AG04450 (cell line): Measurements from ENCODE around the gene NET1. TPM values are rescaled to one million over a fixed set of nuclear protein-coding genes. Genes with fewer than 3 reads are reported as not detected.

Source experiments
- CTCF ChIA-PET: fragments of 300-600, 350-600 bp; formaldehyde crosslinking; extraction: SDS; loops from one replicate; lab custom pipeline; 2022; ENCODE audit warnings: antibody characterized with exemption, inconsistent platforms; lab: Charles Lee
- POLR2A ChIA-PET: fragments of 350-600 bp; formaldehyde crosslinking; extraction: SDS; loops from one replicate; lab custom pipeline; 2021; ENCODE audit warnings: antibody characterized with exemption, inconsistent platforms; lab: Yijun Ruan, JAX
- DNase-seq: peaks from one replicate; pipeline ENCODE4 v3.0.0-alpha.2; 2011; ENCODE audit warnings: low read depth, low spot score
- H3K27ac ChIP-seq: one replicate; pipeline ENCODE4 v1.5.1; 2012; ENCODE audit warnings: low read depth, low read length, control low read depth
- H3K27me3 ChIP-seq: one replicate; pipeline ENCODE4 v1.6.0; 2012; ENCODE audit warnings: low read length; ENCODE audit not compliant: control insufficient read depth, insufficient read depth
- H3K4me3 ChIP-seq: 2 replicates; pipeline ENCODE4 v1.5.1; 2011; ENCODE audit warnings: mild to moderate bottlenecking, low read depth, low read length, control low read depth
- H3K9me3 ChIP-seq: 2 replicates; pipeline ENCODE4 v1.5.1; 2012; ENCODE audit warnings: low read length; ENCODE audit not compliant: control insufficient read depth, insufficient read depth
- CTCF ChIP-seq: IDR thresholded peaks from 2 replicates; pipeline ENCODE4 v1.5.1; 2011; ENCODE audit warnings: low read depth, low read length, control low read depth, inconsistent platforms
- polyA plus RNA-seq: library from polyadenylated mRNA; depleted of rRNA; stranded (reverse); fragments of >200 nt; gene quantifications from 2 replicates; pipeline ENCODE4 v1.2.3, GENCODE V29; 2011; rRNA removed

The NET1 gene
- polyA plus RNA-seq, 1 experiment: 46.8 TPM

GRCh38 chr10:5506751-5507648, 94.6 kb downstream of the NET1 start:
- H3K4me3 ChIP-seq: no peak overlapping the region
- no peak for DNase-seq
- POLR2A ChIA-PET: no interaction called here
- CTCF ChIA-PET: no interaction called here
- no peak for TF ChIP-seq CTCF
- H3K9me3 ChIP-seq: peaks cover 9% of the 10 kb centered on the region; the same call in 1 of the 2 replicates
- peaks cover 30% of the 10 kb centered on the region for H3K27me3 ChIP-seq
- no peak overlapping the region for H3K27ac ChIP-seq

GRCh38 chr10:5507649-5508131, 95.3 kb downstream of the NET1 start:
- Histone ChIP-seq H3K27ac (no peak overlapping the region), H3K9me3 (peaks cover 13% of the 10 kb centered on the region; the same call in 1 of the 2 replicates), H3K27me3 (peaks cover 23% of the 10 kb centered on the region), H3K4me3 (no peak overlapping the region)
- ChIA-PET POLR2A (no interaction called here), CTCF (no interaction called here)
- no peak for DNase-seq
- no peak for TF ChIP-seq CTCF

- no peak for TF ChIP-seq CTCF
- ChIA-PET CTCF (no interaction called here), POLR2A (no interaction called here)
- no peak for DNase-seq
- Histone ChIP-seq H3K9me3 (peaks cover 13% of the 10 kb centered on the region; the same call in 1 of the 2 replicates), H3K4me3 (no peak overlapping the region), H3K27me3 (peaks cover 20% of the 10 kb centered on the region), H3K27ac (no peak overlapping the region)
These were observed 95.8 kb downstream of the NET1 start for GRCh38 chr10:5508161-5508604.

Other genes with a start within 250 kb of the NET1 start
- not detected in 2 replicates for gene AKR1C8, start 227.4 kb upstream of the NET1 start, polyA plus RNA-seq
- not detected in 2 replicates for gene AKR1C4, start 215.7 kb upstream of the NET1 start, polyA plus RNA-seq
- not detected in 2 replicates for gene UCN3, start 47.6 kb upstream of the NET1 start, polyA plus RNA-seq
- not detected in 2 replicates for gene TUBAL3, start 7.7 kb upstream of the NET1 start, polyA plus RNA-seq
- not detected in 2 replicates for gene CALML5, start 87.0 kb downstream of the NET1 start, polyA plus RNA-seq
- not detected in 2 replicates for gene CALML3, start 112.4 kb downstream of the NET1 start, polyA plus RNA-seq